Osteocyte (in vitro differentiated cells): Measurements from ENCODE around the gene SUDS3. TPM values are rescaled to one million over a fixed set of nuclear protein-coding genes. Genes with fewer than 3 reads are reported as not detected.
A peak's percentile ranks its signal among the peaks of the same experiment; 100 is the strongest.
"Not testable (repeated sequence)": the region's sequence is repeated elsewhere in the genome, so short reads cannot be mapped to it uniquely, and the experiment has no call there.

Experiments used
- DNase-seq: peaks from one replicate; pipeline ENCODE4 v3.0.0; 2021; ENCODE audit warnings: mixed read lengths; ENCODE audit not compliant: unreplicated experiment; ENCODE audit errors: extremely low spot score
- H3K27ac Mint-ChIP-seq: one replicate; pipeline ENCODE4 v1.8.0; 2021; ENCODE audit warnings: mild to moderate bottlenecking, mixed read lengths; ENCODE audit not compliant: unreplicated experiment
- H3K27me3 Mint-ChIP-seq: one replicate; pipeline ENCODE4 v1.8.0; 2021; ENCODE audit warnings: mixed read lengths; ENCODE audit not compliant: unreplicated experiment
- H3K36me3 Mint-ChIP-seq: one replicate; pipeline ENCODE4 v1.8.0; 2021; ENCODE audit warnings: mixed read lengths; ENCODE audit not compliant: unreplicated experiment
- H3K4me1 Mint-ChIP-seq: one replicate; pipeline ENCODE4 v1.8.0; 2021; ENCODE audit warnings: mixed read lengths; ENCODE audit not compliant: unreplicated experiment
- H3K4me3 Mint-ChIP-seq: one replicate; pipeline ENCODE4 v1.8.0; 2021; ENCODE audit warnings: mild to moderate bottlenecking, moderate library complexity, mixed read lengths; ENCODE audit not compliant: unreplicated experiment
- H3K9me3 Mint-ChIP-seq: one replicate; pipeline ENCODE4 v1.8.0; 2021; ENCODE audit warnings: mixed read lengths; ENCODE audit not compliant: unreplicated experiment
- CTCF ChIP-seq: fragments of 200-600 bp; sonication (generic); IDR thresholded peaks from 2 replicates; pipeline ENCODE4 v1.5.0; 2021; ENCODE audit warnings: antibody characterized with exemption, mild to moderate bottlenecking, moderate library complexity
- total RNA-seq: library from RNA; stranded (reverse); gene quantifications from 2 replicates; pipeline ENCODE4 v1.2.1, GENCODE V29; 2021

SUDS3 gene
- total RNA-seq, 1 donor from 2014 or later = 33.5 TPM

- Mint-ChIP-seq H3K9me3 (no peaks in the 10 kb centered on the region), H3K27me3 (no peaks in the 10 kb centered on the region), H3K4me1 (peaks cover 3% of the 10 kb centered on the region), H3K27ac (no peak overlapping the region), H3K4me3 (no peak overlapping the region), H3K36me3 (peaks cover 33% of the 10 kb centered on the region)
- no peak for DNase-seq
- no peak for TF ChIP-seq CTCF
Measured at GRCh38 chr12:118402251-118402650, 25.9 kb downstream of the SUDS3 start.

DNA sequence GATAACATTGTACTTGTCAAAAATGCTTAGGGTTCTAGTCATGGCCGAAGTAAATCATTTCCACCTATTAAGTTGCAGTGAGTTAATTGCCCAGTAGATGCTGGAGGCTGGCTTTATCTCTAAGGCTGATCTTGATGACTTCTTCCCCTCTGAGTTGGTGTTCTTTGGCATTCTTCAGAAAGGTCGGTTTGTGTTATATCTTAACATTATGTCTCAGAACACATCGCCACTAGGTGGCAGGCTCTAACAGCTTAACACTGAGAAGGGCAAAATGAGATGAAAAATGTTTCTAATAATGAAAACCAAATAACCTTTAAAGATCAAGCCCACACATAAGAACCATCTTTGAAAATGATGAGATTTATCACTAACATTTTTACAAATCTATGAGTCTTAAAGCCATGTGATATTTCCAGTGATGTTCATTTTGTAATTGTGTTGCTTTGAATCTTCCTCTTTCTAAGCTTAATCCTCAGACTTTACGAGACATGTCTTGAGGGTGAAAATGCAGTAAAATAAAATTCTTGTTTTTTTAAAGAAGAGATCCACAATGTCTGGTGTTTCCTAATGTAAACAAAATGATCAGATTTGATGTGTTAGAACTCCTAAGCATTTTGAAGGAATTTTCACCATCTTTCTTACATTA lies 28.6 kb downstream of the SUDS3 start:
- Mint-ChIP-seq H3K36me3 (peaks cover 26% of the 10 kb centered on the region), H3K9me3 (no peaks in the 10 kb centered on the region), H3K4me3 (no peak overlapping the region), H3K27ac (no peak overlapping the region), H3K4me1 (peaks cover 3% of the 10 kb centered on the region), H3K27me3 (no peaks in the 10 kb centered on the region)
- TF ChIP-seq CTCF = peak; percentile 83
- no peak for DNase-seq

- not testable (repeated sequence) for H3K4me1 Mint-ChIP-seq, H3K9me3 Mint-ChIP-seq, DNase-seq, H3K27me3 Mint-ChIP-seq, H3K27ac Mint-ChIP-seq, H3K4me3 Mint-ChIP-seq
- peaks cover 33% of the 10 kb centered on the region for H3K36me3 Mint-ChIP-seq
Measured at GRCh38 chr12:118408241-118408640, 31.9 kb downstream of the SUDS3 start.

DNA sequence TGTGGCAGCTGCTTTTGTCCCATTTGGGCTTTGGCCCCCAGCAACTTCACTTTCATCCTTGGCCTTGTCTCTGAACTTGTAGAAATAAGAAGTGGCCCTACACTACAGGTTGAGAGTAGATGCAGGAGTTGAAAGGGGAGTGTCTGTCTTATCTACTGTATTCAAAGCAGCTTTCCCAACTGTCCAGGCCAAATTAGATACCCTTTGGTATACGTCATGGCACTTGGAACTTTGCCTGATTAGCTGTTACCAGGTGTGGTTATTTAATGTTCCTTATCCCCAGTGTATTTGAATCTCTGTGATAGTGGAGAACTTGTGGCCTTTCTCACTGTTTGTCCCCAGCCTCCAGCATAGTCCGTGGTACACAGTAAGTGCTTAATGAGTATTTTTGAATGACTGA lies 33.5 kb downstream of the SUDS3 start:
- no peak for TF ChIP-seq CTCF
- Mint-ChIP-seq H3K4me1 (peaks cover 3% of the 10 kb centered on the region), H3K27ac (no peak overlapping the region), H3K27me3 (no peaks in the 10 kb centered on the region), H3K4me3 (no peak overlapping the region), H3K9me3 (no peaks in the 10 kb centered on the region), H3K36me3 (peaks cover 44% of the 10 kb centered on the region)
- DNase-seq = no peak

GRCh38 chr12:118417942-118418341 lies 41.6 kb downstream of the SUDS3 start:
- DNase-seq = no peak
- no peak for TF ChIP-seq CTCF
- H3K9me3 Mint-ChIP-seq = no peaks in the 10 kb centered on the region
- H3K4me3 Mint-ChIP-seq = no peak overlapping the region
- no peaks in the 10 kb centered on the region for H3K27me3 Mint-ChIP-seq
- no peak overlapping the region for H3K27ac Mint-ChIP-seq
- peaks cover 47% of the 10 kb centered on the region for H3K36me3 Mint-ChIP-seq
- no peaks in the 10 kb centered on the region for H3K4me1 Mint-ChIP-seq
